Measurements from ENCODE around the gene AOAH. TPM values are rescaled to one million over a fixed set of nuclear protein-coding genes. Genes with fewer than 3 reads are reported as not detected.

AOAH gene
- total and polyA plus RNA-seq, 9 of the 15 experiments (the other 6 are each of a cell fraction or from before 2014, with no cell fraction given): not detected

DNA sequence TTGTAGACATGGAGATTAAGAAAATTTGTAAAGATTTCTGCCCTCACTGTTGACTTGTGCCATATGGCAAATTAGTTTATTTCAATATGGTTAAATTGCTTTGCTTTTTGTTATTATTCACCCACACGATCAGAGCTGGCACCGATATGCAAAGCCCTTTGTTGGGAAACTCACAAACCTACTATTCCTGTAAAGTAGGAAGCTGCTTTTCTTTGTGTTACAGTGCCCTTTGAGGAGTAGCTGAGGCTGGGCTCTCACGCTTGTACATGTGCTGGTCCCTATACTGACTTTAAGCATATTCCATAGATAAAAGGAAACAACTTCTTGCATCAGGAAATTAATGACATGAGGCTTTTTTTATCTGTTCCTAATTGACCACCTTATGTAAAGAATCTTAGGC lies 17.6 kb upstream of the AOAH start:
- in situ Hi-C loops (cut with MboI) (no loop called here), intact Hi-C loops (cut with micrococcal nuclease) (no loop called here)
- H4K20me1 ChIP-seq (replicated peaks; ENCODE audit: control insufficient read depth, insufficient read depth, low read length): no peaks in the 10 kb centered on the region
- TF ChIP-seq RUNX1 (IDR thresholded peaks at IDR 0.05; ENCODE audit: low read depth) (no peak), U2AF2 (optimal IDR thresholded peaks at IDR 0.05; ENCODE audit: low read depth, low read length) (no peak), ZNF274 (IDR thresholded peaks at IDR 0.05; ENCODE audit: borderline replicate concordance, low read depth, low read length) (no peak), TGIF2 (CRISPR knock-in tag; IDR thresholded peaks at IDR 0.05) (no peak), U2AF1 (optimal IDR thresholded peaks at IDR 0.05; ENCODE audit: low read depth, low read length) (no peak), ZNF3 (CRISPR knock-in tag; IDR thresholded peaks at IDR 0.05) (no peak)
- TF ChIP-seq, protein P1, sequence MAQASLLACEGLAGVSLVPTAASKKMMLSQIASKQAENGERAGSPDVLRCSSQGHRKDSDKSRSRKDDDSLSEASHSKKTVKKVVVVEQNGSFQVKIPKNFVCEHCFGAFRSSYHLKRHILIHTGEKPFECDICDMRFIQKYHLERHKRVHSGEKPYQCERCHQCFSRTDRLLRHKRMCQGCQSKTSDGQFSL (CRISPR knock-in tag; IDR thresholded peaks at IDR 0.05): no peak
- TF ChIP-seq, protein P1 (tag; IDR thresholded peaks at IDR 0.05): no peak
- DNase-seq (ENCODE audit: extremely low read depth in 1 of 4, low spot score in 3 of 4) (no peak), FAIRE-seq (no peak), ATAC-seq (no peak)
- H3K4me1 ChIP-seq (replicated peaks in 1 of 2; ENCODE audit: control insufficient read depth in 2 of 2, insufficient read depth in 2 of 2, low read length in 2 of 2): no peaks in the 10 kb centered on the region
- H3K79me2 ChIP-seq (ENCODE audit: control insufficient read depth, insufficient read depth, low read length): no peaks in the 10 kb centered on the region
- H3K4me2 ChIP-seq (ENCODE audit: insufficient read depth, low read length): no peak overlapping the region
- H3K27ac ChIP-seq (ENCODE audit: extremely low read depth, low read depth, low read length): no peak overlapping the region
- H3K9me1 ChIP-seq (ENCODE audit: control insufficient read depth, insufficient read depth, low read length): no peaks in the 10 kb centered on the region
- H3K36me3 ChIP-seq (ENCODE audit: control insufficient read depth, insufficient read depth, low read length): no peaks in the 10 kb centered on the region
- no peaks in the 10 kb centered on the region for H3K9me3 ChIP-seq (replicated peaks; ENCODE audit: control insufficient read depth, insufficient read depth, low read depth, low read length)
- BruUV-seq (replicated peaks): no TSS peak
- no peak overlapping the region for H2AFZ ChIP-seq (ENCODE audit: low read depth, low read length)
- peaks cover 0 to 16% of the 10 kb centered on the region in 2 experiments; a peak in 2 of 5 replicates for H3K27me3 ChIP-seq (ENCODE audit: control insufficient read depth in 2 of 2, insufficient read depth in 2 of 2, low read length in 2 of 2)
- H3K9ac ChIP-seq (ENCODE audit: insufficient read depth in 1 of 2, low read depth in 2 of 2, low read length in 2 of 2): no peak overlapping the region
- WGBS (ENCODE audit: insufficient coverage, low coverage, missing lambda C conversion rate): 0% methylated on average over 3 of the region's 3 CpGs
- POLR2A ChIA-PET: no interaction called here
- CTCF ChIA-PET (ENCODE audit: low intra/inter-chr PET ratio): no interaction called here
- no peak overlapping the region for H3K4me3 ChIP-seq
